Caki2 (cell line): ENCODE measurements around the gene SEC62. TPM values are rescaled to one million over a fixed set of nuclear protein-coding genes. Genes with fewer than 3 reads are reported as not detected.

ENCODE experiments used
- DNase-seq: peaks from one replicate; pipeline ENCODE4 v3.0.0-alpha.2; 2015; ENCODE audit warnings: low read depth
- in situ Hi-C: cut with HindIII; loops from 2 replicates; pipeline ENCODE4 v1.10.0; 2016; ENCODE audit warnings: low sequenced_read_pairs, low pct_unique_long_range_greater_than_20kb, mixed read lengths
- total RNA-seq: library from RNA; depleted of rRNA; stranded (reverse); fragments of >200 nt; shearing (Covaris generic); gene quantifications from 2 replicates; pipeline ENCODE4 v1.2.3, GENCODE V29; 2014; ENCODE audit warnings: low replicate concordance; rRNA removed

SEC62 gene
- total RNA-seq, 1 experiment from 2014 or later: 10.3 TPM

DNA sequence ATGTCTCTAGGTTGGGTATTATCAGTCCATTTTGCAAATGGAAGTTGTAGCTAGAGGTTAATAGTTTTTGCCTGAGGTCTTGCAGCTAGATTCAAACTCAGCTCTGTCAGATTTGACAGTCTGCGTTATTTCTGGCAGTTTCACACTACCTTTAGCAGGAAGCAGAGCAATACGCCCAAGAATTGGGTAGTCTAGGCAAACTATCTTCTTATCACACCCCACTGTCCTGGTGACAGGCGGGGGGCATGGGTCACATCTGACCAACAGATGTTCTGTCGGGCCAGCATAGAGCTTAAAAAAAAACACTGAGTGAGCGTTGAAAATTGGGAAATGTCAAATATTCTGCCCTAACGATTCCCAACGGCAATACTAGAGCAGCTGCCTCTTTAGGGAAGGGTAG is 76.9 kb downstream of the SEC62 start:
- no peak for DNase-seq
- in situ Hi-C loops: no loop called here

DNA sequence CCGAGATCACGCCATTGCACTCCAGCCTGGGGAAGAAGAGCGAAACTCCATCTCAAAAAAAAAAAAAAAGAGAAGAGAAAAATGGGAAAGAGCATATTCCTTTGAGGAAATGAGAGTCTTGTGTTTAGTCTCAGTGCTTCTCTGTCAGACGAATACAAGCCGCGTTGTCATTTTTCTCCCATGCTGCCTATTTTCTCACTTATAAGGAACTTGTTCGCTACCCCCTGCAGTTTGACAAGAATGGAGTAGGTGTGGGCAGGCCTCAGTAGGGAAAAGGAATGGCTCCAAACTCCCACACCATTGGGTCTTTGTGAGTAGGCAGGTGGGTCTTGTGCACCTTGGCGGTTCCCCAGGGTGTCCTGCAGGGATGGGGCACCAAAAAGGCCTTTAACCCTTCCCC is 77.7 kb downstream of the SEC62 start:
- in situ Hi-C loops: no loop called here
- no peak for DNase-seq

GRCh38 chr3:170044795-170045244 is 78.2 kb downstream of the SEC62 start:
- DNase-seq: no peak

GRCh38 chr3:170046269-170047132 is 79.9 kb downstream of the SEC62 start:
- DNase-seq: no peak
- in situ Hi-C loops: no loop called here

More at GRCh38 chr3:170044795-170045244, 78.2 kb downstream of the SEC62 start:
- in situ Hi-C loops: no loop called here

DNA sequence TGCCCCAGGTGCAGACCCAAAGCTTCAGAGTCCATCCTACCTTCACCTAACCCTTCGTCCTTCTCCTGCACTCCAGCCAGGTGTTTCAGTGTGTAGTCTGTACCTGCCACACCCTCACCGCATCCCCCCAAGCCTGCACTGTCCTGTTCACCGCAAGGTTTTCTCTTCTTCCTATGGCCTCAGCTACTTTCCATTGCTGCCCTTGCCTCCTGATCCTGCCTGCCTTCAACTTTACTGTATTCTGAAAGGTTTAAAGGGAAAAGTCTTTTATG is 80.5 kb downstream of the SEC62 start:
- no peak for DNase-seq
- in situ Hi-C loops: no loop called here

Other genes starting within 250 kb of the SEC62 start
- gene TERC, start 201.7 kb upstream of the SEC62 start, total RNA-seq: 158 and 246 TPM in 2 replicates
- 0.34 and 0.81 TPM in 2 replicates for gene ACTRT3, start 197.2 kb upstream of the SEC62 start, total RNA-seq
- 17.0 and 17.8 TPM in 2 replicates for gene MYNN, start 193.4 kb upstream of the SEC62 start, total RNA-seq
- not detected in 2 replicates for gene LRRIQ4, start 153.9 kb upstream of the SEC62 start, total RNA-seq
- gene LRRC34, start 153.9 kb upstream of the SEC62 start, total RNA-seq: 12.0 and 13.2 TPM in 2 replicates
- 0.47 and 0.98 TPM in 2 replicates for gene LRRC31, start 96.9 kb upstream of the SEC62 start, total RNA-seq
- not detected in 2 replicates for gene SAMD7, start 55.2 kb upstream of the SEC62 start, total RNA-seq
- 66.6 and 105 TPM in 2 replicates for gene GPR160, start 71.2 kb downstream of the SEC62 start, total RNA-seq
- 11.1 and 24.5 TPM in 2 replicates for gene PHC3, start 214.9 kb downstream of the SEC62 start, total RNA-seq